Ammon's horn (tissue), 1 donor: Measurements from ENCODE around the gene ORM1.
"Not testable (repeated sequence)": the region's sequence is repeated elsewhere in the genome, so short reads cannot be mapped to it uniquely, and the experiment has no call there.

Source experiments
- DNase-seq: peaks from one replicate; pipeline ENCODE4 v3.0.0-alpha.2; 2016; ENCODE audit warnings: low spot score

The ORM1 gene

GRCh38 chr9:114322831-114323531, at the start of gene ORM1:
TSS of gene ORM1 (plus strand) at chr9:114323098. CDS start at chr9:114323134, 36 bp downstream.
- DNase-seq, result not testable (repeated sequence)

- no peak for DNase-seq
Measured at GRCh38 chr9:114273461-114273881, 49.4 kb upstream of the ORM1 start.

DNA sequence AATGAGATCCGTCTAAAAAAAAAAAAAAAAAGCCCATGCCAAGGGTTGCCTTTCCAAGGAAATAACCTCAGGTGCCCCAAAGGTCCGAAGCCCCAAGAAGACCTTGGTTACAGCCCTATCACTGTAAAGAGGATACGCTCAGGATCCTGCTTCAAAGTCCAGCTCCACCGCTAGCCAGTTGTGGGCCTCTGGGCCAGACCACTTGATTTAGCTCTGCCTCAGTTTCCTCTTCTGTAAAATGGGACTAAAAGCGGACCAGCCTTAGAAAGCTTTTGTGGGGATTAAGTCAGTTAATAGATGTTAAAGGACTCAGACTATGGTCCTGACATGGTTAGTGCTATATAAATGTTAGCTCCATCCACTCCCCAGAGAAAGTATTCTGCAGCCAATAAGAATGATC, 48.7 kb upstream of the ORM1 start:
- DNase-seq, result no peak

DNA sequence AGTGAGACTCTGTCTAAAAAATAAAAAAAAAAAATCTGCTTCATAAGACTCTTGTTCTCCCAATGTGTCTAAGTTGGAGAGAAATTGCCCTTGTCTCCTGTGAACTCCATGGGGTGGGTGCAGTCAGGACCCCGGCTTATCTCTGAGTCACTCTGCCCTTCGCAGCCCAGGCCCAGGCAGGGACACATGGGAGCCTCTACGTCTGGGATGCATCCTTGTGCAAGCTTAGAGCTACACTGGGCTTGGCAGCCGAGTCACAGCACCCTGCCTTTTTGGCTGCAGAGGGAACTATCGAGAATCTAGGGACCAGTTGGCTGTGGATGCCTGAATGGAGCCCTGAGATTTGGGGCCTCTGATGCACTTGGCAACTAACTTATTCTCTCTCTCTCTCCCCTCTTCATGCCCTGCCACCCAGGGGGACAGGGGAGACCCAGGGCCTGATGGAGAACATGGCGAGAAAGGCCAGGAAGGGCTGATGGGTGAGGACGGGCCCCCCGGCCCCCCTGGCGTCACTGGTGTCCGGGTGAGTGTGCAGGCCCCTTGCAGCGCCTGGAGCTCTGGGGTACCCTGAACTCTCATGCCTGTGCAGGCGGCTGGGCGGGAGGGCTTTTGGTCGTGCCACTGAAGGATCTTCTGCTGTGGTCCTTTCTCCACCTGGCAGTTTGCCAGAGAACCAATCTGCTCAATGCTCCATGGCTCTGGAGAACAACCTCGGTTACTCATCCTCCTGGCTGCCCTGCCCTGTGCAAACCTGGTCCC, 47.5 kb upstream of the ORM1 start:
- DNase-seq, result no peak

DNA sequence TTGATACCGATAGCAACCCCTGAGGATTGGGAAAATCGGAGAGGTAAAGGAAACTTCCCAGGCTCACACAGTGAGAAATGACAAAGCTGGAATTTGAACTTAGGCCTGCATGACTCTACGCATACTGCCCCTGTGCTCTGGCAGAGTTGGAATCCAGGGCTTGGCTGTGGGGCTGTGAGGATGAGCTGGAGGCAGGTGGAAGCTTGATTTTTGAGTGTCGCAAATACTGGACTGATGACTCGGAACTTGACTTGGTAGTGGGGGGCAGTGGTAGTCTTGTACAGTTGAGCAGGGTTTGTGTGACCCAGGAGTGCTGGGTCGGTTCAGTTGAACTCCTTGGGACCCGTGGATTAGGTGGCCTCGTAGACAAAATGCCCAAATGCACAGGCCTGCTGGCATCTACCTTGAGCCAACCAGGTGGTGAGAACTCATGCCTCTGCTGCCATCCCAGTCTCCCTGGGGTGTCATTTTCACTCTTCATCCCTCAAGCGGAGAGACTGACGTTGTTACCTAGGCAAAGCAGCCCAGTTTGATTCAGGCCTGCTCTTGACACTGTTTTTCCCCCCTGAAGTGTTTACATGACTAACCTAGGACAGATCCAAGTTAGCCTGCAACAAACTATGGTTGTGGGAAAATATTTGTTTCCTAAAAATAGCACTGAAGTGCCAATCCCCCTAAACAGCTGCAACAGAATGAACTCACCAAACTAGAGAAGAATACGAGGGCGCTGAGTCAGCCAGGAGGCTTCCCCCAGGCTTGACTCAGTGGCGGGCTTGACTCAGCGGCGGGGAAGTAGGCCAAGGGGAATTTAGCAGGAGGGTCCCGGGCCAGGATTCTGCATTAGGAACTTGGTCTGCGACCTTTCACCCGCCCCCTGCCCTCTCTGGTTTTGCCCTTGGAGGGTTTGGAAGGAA, 45.7 kb upstream of the ORM1 start:
- DNase-seq, result no peak

DNA sequence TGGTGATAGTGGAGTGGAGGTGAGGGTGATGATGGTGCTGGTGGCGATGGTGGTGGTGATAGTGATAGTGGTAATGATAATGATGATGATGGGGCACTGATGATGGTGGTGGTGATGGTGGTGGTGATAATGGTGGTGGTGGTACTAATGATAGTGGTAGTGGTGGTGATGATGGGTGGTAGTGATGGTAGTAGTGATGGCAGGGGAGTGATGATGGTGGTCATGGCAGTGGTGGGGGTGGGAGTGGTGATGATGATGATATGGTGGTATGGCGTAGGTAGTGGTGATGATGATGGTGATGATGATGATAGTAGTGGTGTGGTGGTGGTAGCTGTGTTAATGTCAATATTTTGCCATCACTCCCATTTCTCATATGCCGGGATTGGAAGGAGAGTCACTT, 44.5 kb upstream of the ORM1 start:
- DNase-seq, result no peak

GRCh38 chr9:114278881-114279570, 43.9 kb upstream of the ORM1 start:
- no peak for DNase-seq

- DNase-seq, result no peak
Measured at GRCh38 chr9:114279693-114280092, 43.2 kb upstream of the ORM1 start.

- DNase-seq, result no peak
Measured at GRCh38 chr9:114280636-114281472, 42.0 kb upstream of the ORM1 start.

- no peak for DNase-seq
Measured at GRCh38 chr9:114281473-114282103, 41.3 kb upstream of the ORM1 start.

- DNase-seq, result no peak
Measured at GRCh38 chr9:114282104-114282485, 40.8 kb upstream of the ORM1 start.

GRCh38 chr9:114282507-114282906, 40.4 kb upstream of the ORM1 start:
- no peak for DNase-seq

GRCh38 chr9:114282926-114283325, 40.0 kb upstream of the ORM1 start:
- peak; percentile 33 for DNase-seq

- DNase-seq, result no peak
Measured at GRCh38 chr9:114283551-114284111, 39.3 kb upstream of the ORM1 start.

DNA sequence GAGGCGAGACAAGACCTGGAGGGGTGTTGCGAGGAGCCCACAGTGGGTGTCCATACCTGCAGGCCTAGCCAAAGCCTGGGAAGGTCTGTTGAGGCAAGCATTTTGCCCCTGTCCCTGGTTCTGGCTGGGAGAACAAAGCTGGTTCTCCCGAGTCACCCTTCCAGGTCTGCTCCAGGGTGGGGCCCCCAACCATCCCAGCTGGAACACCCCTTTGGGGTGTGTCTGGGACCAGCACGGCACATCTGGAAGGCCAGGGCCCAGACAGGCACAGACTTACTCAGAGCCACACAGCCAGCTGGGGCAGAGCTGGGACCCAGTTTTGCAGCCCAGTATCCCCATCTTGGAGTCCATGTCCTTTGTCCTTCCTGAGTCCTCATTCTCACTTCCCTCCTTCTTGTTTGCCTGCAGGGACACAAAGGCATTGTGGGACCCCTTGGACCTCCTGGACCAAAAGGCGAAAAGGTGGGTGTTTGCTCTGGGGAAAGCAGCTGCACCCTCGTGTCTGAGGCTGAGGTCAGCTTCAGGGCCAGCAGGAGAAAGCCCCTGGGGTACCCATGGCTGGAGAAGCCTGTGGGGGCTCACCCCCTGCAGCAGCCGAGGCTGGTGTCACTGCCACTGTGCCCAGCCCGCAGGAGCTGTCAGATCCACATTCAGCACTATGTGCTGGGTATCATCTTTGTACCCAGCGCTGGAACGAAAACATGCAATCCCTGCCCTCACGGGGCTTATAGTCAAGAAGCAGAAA, 38.4 kb upstream of the ORM1 start:
- DNase-seq, result no peak

GRCh38 chr9:114285166-114285867, 37.6 kb upstream of the ORM1 start:
- no peak for DNase-seq

GRCh38 chr9:114286146-114286679, 36.7 kb upstream of the ORM1 start:
- DNase-seq, result no peak

GRCh38 chr9:114287001-114287762, 35.7 kb upstream of the ORM1 start:
- peak; percentile 37 for DNase-seq
